Body of pancreas (tissue), 4 donors: ENCODE data around the gene KIF25. TPM values are rescaled to one million over a fixed set of nuclear protein-coding genes. Genes with fewer than 3 reads are reported as not detected.

Experiments
- ATAC-seq: fragments of 150-250 bp; one replicate; pipeline ENCODE4 v1.9.1; 2016
- DNase-seq, 4 donors: peaks; one replicate each; pipeline ENCODE4 v3.0.0-alpha.2; 2019
- H3K27ac ChIP-seq, 4 donors: fragments of 200-600 bp; sonication (generic); 1 replicate in 3 of 4; 2 replicates in 1 of 4; pipeline versions ENCODE4 v1.5.1 to v1.6.1; 2016 to 2019; ENCODE audit warnings: mild to moderate bottlenecking in 1 of 4, mixed read lengths in 1 of 4, moderate library complexity in 1 of 4
- H3K27me3 ChIP-seq, 2 donors: fragments of 200-600 bp; sonication (generic); one replicate each; pipeline ENCODE4 v1.6.0; 2016; ENCODE audit warnings: mild to moderate bottlenecking in 1 of 2
- H3K36me3 ChIP-seq, 2 donors: fragments of 200-600 bp; sonication (generic); replicated peaks in 1 of 2; 2 replicates each; pipeline ENCODE4 v1.5.1; 2016; ENCODE audit warnings: low read depth in 2 of 2; ENCODE audit not compliant: insufficient read depth in 1 of 2
- H3K4me1 ChIP-seq: fragments of 200-600 bp; sonication (generic); one replicate; pipeline ENCODE4 v1.6.0; 2016
- H3K4me3 ChIP-seq, 2 donors: fragments of 200-600 bp; sonication (generic); 1 replicate in 1 of 2; 2 replicates in 1 of 2; pipeline ENCODE4 v1.5.1; 2016 to 2019
- H3K9me3 ChIP-seq, 3 donors: fragments of 200-600 bp; sonication (generic); 1 replicate in 2 of 3; 2 replicates in 1 of 3; pipeline ENCODE4 v1.5.1; 2016
- POLR2A ChIP-seq, 3 donors: fragments of 450-650 bp; IDR thresholded peaks; one replicate each; pipeline ENCODE4 v1.6.1; 2016; ENCODE audit warnings: antibody characterized with exemption in 3 of 3, mild to moderate bottlenecking in 2 of 3
- WGBS, 2 donors: methylation state at CpG; one replicate each; pipeline ENCODE4 v1.1.5; 2017; 5-methylcytosine and 5-hydroxymethylcytosine counted together
- intact Hi-C: fragments of 100-400 bp; cut with DNase I; formaldehyde crosslinking; loops from one replicate; pipeline ENCODE4 v1.15.1; 2023
- total RNA-seq, 2 donors: library from RNA; depleted of rRNA; stranded (reverse); fragments of >200 nt; gene quantifications; one replicate each; pipeline ENCODE4 v1.1.0, GENCODE V29; 2016
- TF ChIP-seq, protein P1 (sequence below), 7 experiments: fragments of 450-650 bp in 4 of 7; fragments of 200-600 bp in 3 of 7; sonication (generic) in 3 of 7; IDR thresholded peaks; one replicate each; pipeline ENCODE4 v1.5.1; 2016 to 2019; ENCODE audit warnings: antibody characterized with exemption in 7 of 7

The KIF25 gene
- total RNA-seq, 2 donors from 2014 or later = 1.8 TPM; not detected in 1

DNA sequence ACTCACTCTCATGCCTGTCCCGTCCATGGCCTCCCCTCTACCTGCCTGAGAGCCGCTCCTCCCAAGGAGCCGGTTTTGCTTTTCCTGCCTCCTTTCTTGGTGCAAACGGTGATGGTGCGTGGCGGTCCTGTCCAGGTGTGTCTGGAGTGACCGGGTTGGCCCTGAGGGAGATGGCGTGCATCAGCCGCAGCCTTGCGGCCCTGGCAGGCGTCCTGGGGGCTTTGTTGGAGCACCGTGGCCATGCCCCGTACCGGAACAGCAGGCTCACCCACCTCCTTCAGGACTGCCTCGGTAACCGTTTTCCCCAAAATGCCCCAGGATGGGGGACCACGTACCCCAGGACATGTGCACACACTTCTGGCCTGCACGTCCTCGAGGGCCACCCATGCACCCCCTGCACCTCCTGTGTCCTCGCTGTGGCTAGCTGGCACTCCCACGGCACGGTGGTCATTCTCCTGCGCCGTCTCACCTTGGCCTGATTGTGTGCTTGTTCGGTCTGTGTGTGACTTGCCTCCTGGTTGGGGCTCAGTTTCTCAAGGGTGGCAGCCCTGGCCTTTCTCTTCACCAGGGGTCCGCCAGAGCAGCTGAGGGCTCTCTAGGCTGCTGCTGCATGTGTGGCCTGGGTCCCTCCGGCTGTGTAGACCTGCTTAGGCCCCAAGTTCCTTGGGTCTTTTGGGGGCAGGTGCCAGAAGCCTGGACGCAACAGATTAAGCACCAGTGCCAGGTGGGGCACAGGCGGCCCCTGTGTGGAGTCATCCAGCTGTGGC, 45.1 kb downstream of the KIF25 start:
- intact Hi-C loops = no loop called here
- H3K4me1 ChIP-seq = peaks cover 8% of the 10 kb centered on the region
- no peak for TF ChIP-seq POLR2A (IDR thresholded peaks at IDR 0.05)
- TF ChIP-seq, protein P1, sequence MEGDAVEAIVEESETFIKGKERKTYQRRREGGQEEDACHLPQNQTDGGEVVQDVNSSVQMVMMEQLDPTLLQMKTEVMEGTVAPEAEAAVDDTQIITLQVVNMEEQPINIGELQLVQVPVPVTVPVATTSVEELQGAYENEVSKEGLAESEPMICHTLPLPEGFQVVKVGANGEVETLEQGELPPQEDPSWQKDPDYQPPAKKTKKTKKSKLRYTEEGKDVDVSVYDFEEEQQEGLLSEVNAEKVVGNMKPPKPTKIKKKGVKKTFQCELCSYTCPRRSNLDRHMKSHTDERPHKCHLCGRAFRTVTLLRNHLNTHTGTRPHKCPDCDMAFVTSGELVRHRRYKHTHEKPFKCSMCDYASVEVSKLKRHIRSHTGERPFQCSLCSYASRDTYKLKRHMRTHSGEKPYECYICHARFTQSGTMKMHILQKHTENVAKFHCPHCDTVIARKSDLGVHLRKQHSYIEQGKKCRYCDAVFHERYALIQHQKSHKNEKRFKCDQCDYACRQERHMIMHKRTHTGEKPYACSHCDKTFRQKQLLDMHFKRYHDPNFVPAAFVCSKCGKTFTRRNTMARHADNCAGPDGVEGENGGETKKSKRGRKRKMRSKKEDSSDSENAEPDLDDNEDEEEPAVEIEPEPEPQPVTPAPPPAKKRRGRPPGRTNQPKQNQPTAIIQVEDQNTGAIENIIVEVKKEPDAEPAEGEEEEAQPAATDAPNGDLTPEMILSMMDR (IDR thresholded peaks at IDR 0.05) = no peak
- H3K36me3 ChIP-seq = no peaks in the 10 kb centered on the region
- WGBS, 2 donors = 85 to 93% methylated on average over 23 to 24 of the region's 29 CpGs
- peaks cover 0 to 19% (median 3%) of the 10 kb centered on the region in 3 donors for H3K9me3 ChIP-seq
- DNase-seq (no peak), ATAC-seq (no peak)
- H3K27ac ChIP-seq = no peak overlapping the region
- H3K4me3 ChIP-seq = no peak overlapping the region
- no peaks in the 10 kb centered on the region for H3K27me3 ChIP-seq

DNA sequence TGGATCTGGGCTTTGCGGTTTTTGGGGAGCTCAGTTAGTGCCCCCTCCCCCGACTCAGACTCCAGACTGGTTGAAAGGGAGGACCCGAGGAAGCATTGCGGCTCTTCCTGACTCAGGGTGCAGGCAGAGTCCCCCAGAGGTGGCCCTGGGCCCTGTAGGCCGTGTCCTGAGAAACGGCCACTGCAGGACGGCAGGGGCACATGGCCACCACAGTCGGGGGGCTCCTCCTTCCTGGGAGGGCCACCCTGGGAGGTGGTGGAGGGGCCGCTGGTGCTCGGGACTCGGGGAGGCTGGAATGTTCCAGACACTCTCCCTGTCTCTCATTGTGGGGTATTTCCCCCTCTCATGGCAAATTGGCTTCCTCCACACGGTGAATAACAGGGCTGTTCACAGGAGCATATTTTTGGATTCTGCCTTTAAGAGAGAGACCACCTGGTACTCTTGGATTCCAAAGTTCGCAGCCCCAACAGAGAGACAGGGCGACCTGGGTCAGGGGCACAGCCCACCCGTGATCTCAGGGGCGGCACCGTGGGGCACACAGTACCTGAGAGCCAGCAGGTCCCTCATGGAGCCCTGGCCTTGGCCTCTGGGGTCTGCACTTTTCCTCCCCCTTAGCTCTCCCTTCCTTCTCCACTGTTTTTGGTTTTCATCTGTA, 45.8 kb downstream of the KIF25 start:
- TF ChIP-seq, protein P1 (IDR thresholded peaks at IDR 0.05) = no peak
- no peak for TF ChIP-seq POLR2A (IDR thresholded peaks at IDR 0.05)

DNA sequence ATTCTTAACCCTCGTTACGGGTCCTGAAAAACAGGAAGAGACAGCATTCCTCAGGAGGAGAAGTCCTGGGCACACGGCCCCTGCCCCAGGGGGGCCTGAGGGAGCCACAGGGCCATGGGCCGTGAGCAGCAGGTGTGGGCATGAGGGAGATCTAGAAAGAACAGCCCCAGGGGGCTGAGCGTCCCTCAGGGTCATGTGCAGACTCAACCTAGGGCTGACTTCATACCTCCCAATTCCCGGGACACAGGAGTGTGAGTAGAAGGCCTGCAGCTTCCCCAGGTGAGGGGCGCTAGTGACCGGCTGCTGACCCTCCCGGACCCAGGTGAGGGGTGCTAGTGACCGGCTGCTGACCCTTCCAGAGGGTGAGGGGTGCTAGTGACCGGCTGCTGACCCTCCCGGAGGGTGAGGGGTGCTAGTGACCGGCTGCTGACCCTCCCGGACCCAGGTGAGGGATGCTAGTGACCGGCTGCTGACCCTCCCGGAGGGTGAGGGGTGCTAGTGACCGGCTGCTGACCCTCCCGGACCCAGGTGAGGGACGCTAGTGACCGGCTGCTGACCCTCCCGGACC, 46.5 kb downstream of the KIF25 start:
- no peaks in the 10 kb centered on the region for H3K36me3 ChIP-seq
- peaks cover 0 to 19% (median 3%) of the 10 kb centered on the region in 3 donors for H3K9me3 ChIP-seq
- no peak for DNase-seq
- WGBS, 2 donors = 91 to 100% methylated on average over 4 to 19 of the region's 21 CpGs
- peaks cover 8% of the 10 kb centered on the region for H3K4me1 ChIP-seq
- H3K4me3 ChIP-seq = no peak overlapping the region
- H3K27me3 ChIP-seq = no peaks in the 10 kb centered on the region
- intact Hi-C loops = no loop called here
- no peak for ATAC-seq
- TF ChIP-seq, protein P1 (IDR thresholded peaks at IDR 0.05) = no peak
- H3K27ac ChIP-seq = no peak overlapping the region

More for the DNA sequence above, 45.8 kb downstream of the KIF25 start:
- Histone ChIP-seq H3K36me3 (no peaks in the 10 kb centered on the region), H3K4me3 (no peak overlapping the region), H3K27ac (no peak overlapping the region), H3K4me1 (peaks cover 8% of the 10 kb centered on the region), H3K9me3 (peaks cover 0 to 19% (median 3%) of the 10 kb centered on the region in 3 donors), H3K27me3 (no peaks in the 10 kb centered on the region)
- intact Hi-C loops = no loop called here
- ATAC-seq (no peak), DNase-seq (peak in 1 of 4 donors; percentile 4)
- 84 to 91% methylated on average over 5 to 17 of the region's 17 CpGs for WGBS, 2 donors

DNA sequence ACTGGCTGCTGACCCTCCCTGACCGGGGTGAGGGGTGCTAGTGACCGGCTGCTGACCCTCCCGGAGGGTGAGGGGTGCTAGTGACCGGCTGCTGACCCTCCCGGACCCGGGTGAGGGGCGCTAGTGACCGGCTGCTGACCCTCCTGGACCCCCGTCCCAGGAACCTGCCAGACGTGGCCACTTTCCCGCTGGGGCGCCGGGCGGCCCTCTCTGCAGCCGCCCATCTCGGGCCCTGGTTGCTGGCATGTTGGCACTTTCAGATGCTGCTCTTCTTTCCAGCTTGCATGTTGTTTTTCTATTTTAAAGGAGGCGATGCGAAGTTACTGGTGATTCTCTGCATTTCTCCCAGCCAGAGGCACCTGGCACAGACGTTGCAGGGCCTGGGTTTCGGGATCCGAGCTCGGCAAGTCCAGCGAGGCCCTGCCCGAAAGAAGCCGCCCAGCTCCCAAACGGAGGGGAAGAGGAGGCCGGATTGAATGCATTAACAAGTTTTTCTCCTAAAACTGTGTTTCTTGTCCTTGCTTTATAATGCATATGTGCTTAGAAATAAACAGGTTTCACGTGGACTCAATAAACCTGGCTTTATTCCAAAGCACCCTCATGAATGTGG, 47.2 kb downstream of the KIF25 start:
- intact Hi-C loops = no loop called here
- H3K4me1 ChIP-seq = peaks cover 8% of the 10 kb centered on the region
- no peak overlapping the region for H3K4me3 ChIP-seq
- WGBS, 2 donors = 90 to 92% methylated on average over 21 to 26 of the region's 28 CpGs
- H3K27ac ChIP-seq = no peak overlapping the region
- ATAC-seq (no peak), DNase-seq (no peak)
- H3K9me3 ChIP-seq = peaks cover 0 to 13% (median 0%) of the 10 kb centered on the region in 3 donors
- H3K36me3 ChIP-seq = no peaks in the 10 kb centered on the region
- H3K27me3 ChIP-seq = no peaks in the 10 kb centered on the region
- no peak for TF ChIP-seq POLR2A (IDR thresholded peaks at IDR 0.05)
- TF ChIP-seq, protein P1 (IDR thresholded peaks at IDR 0.05) = no peak
